ENCODE measurements around the gene GTF2IRD1.

GRCh38 chr7:74515276-74515675 lies 61.6 kb downstream of the GTF2IRD1 start:
- TF ChIP-seq CTCF (IDR thresholded peaks at IDR 0.05 in 8 of 11, conservative IDR thresholded peaks at IDR 0.05 in 3 of 11) (no peak), POLR2A (IDR thresholded peaks at IDR 0.05) (no peak), POLR2AphosphoS5 (IDR thresholded peaks at IDR 0.05) (no peak)

Measured in spleen (tissue), 7 donors.